Measurements from ENCODE around the gene POLR3K.

DNA sequence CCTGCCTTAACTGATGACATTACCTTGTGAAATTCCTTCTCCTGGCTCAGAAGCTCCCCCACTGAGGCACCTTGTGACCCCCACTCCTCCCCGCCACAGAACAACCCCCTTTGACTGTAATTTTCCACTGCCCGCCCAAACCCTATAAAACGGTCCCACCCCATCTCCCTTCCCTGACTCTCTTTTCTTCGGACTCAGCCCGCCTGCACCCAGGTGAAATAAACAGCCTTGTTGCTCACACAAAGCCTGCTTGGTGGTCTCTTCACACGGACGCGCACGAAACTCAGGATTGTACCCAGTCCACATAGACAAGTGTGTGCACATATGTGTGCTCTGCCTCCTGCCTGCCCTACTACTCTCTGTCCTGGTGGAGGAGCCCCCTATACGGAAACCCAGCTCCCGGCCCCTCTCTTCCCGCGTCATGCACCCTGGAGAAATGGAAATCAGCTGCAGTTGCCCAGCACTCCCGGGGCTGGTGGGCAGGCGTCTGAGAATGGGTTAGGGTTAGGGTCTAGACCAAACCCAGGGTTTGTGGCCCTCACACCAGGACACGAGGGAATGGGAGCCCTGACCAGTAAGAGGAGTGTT lies 21.4 kb upstream of the POLR3K start:
- TF ChIP-seq POLR2A (IDR thresholded peaks at IDR 0.05; ENCODE audit: low read length) (no peak), GATA1 (IDR thresholded peaks at IDR 0.05; ENCODE audit: low read depth, low read length) (no peak)
